ENCODE measurements around the gene HMGB2.

HMGB2 gene

GRCh38 chr4:173334891-173335752, 964 bp upstream of the HMGB2 start:
- peak; percentile 83 to 97 (median 94) for DNase-seq

GRCh38 chr4:173333658-173334084, 487 bp downstream of the HMGB2 start:
- peak; percentile 26 to 83 (median 81) for DNase-seq

- peak in 2 of 3 experiments; percentile 38 to 63 for DNase-seq
These were observed 1.0 kb downstream of the HMGB2 start for GRCh38 chr4:173332963-173333657.

- DNase-seq, result peak in 1 of 3 experiments; percentile 57
These were observed 2.1 kb downstream of the HMGB2 start for GRCh38 chr4:173332021-173332487.

GRCh38 chr4:173330590-173330989, 3.6 kb downstream of the HMGB2 start:
- DNase-seq, result no peak

- DNase-seq, result no peak
These were observed 5.8 kb downstream of the HMGB2 start for GRCh38 chr4:173328236-173328901.

- DNase-seq, result no peak
These were observed 9.0 kb downstream of the HMGB2 start for GRCh38 chr4:173325007-173325736.

- no peak for DNase-seq
These were observed 14.5 kb downstream of the HMGB2 start for GRCh38 chr4:173319696-173320095.

- peak; percentile 13 to 87 (median 49) for DNase-seq
These were observed 15.4 kb downstream of the HMGB2 start for GRCh38 chr4:173318648-173319211.

GRCh38 chr4:173318240-173318639, 15.9 kb downstream of the HMGB2 start:
- DNase-seq, result peak in 2 of 3 experiments; percentile 49 to 86

GRCh38 chr4:173317004-173317403, 17.2 kb downstream of the HMGB2 start:
- DNase-seq, result peak in 1 of 3 experiments; percentile 25

GRCh38 chr4:173316060-173316459, 18.1 kb downstream of the HMGB2 start:
- DNase-seq, result no peak

- no peak for DNase-seq
These were observed 19.4 kb downstream of the HMGB2 start for GRCh38 chr4:173314715-173315114.

- no peak for DNase-seq
These were observed 22.8 kb downstream of the HMGB2 start for GRCh38 chr4:173311368-173311767.

- no peak for DNase-seq
These were observed 26.4 kb downstream of the HMGB2 start for GRCh38 chr4:173307778-173308177.

GRCh38 chr4:173301518-173302201, 32.5 kb downstream of the HMGB2 start:
- peak in 2 of 3 experiments; percentile 23 to 53 for DNase-seq

- no peak for DNase-seq
These were observed 39.7 kb downstream of the HMGB2 start for GRCh38 chr4:173294444-173294843.

GRCh38 chr4:173293663-173294062, 40.5 kb downstream of the HMGB2 start:
- no peak for DNase-seq

GRCh38 chr4:173291899-173292298, 42.3 kb downstream of the HMGB2 start:
- no peak for DNase-seq

- DNase-seq, result peak in 1 of 3 experiments; percentile 6
These were observed 44.8 kb downstream of the HMGB2 start for GRCh38 chr4:173289353-173289727.

GRCh38 chr4:173288698-173289352, 45.3 kb downstream of the HMGB2 start:
- DNase-seq, result no peak

All from NCI-H1417 (cell line).